Activated CD4-positive, alpha-beta T cell treated with anti-CD3 and anti-CD28 coated beads, Interleukin-2, amount 10 ng/mL, durations not matched to agents 24 days and 14 days (primary cell): ENCODE results near the gene SOST. TPM values are rescaled to one million over a fixed set of nuclear protein-coding genes. Genes with fewer than 3 reads are reported as not detected.

Experiments
- DNase-seq: peaks from one replicate; pipeline ENCODE4 v3.0.0; 2022
- H3K27ac Mint-ChIP-seq: one replicate; pipeline ENCODE4 v1.8.0; 2022; ENCODE audit warnings: mild to moderate bottlenecking, mixed read lengths
- H3K27me3 Mint-ChIP-seq: one replicate; pipeline ENCODE4 v1.8.0; 2022; ENCODE audit warnings: mixed read lengths
- H3K36me3 Mint-ChIP-seq: one replicate; pipeline ENCODE4 v1.8.0; 2022; ENCODE audit warnings: low read depth, mild to moderate bottlenecking, mixed read lengths
- H3K4me1 Mint-ChIP-seq: one replicate; pipeline ENCODE4 v1.8.0; 2021; ENCODE audit warnings: mixed read lengths
- H3K4me3 Mint-ChIP-seq: one replicate; pipeline ENCODE4 v1.8.0; 2022; ENCODE audit warnings: mild to moderate bottlenecking, moderate library complexity, mixed read lengths
- H3K9me3 Mint-ChIP-seq: one replicate; pipeline ENCODE4 v1.8.0; 2021; ENCODE audit warnings: mixed read lengths
- intact Hi-C: fragments of 100-400 bp; cut with micrococcal nuclease; formaldehyde crosslinking; loops from one replicate; pipeline ENCODE4 v1.15.1; 2023
- total RNA-seq: library from RNA; stranded (reverse); gene quantifications from 2 replicates; pipeline ENCODE4 v1.2.3, GENCODE V29; 2022

Gene SOST
- total RNA-seq, 1 donor from 2014 or later, result not detected

DNA sequence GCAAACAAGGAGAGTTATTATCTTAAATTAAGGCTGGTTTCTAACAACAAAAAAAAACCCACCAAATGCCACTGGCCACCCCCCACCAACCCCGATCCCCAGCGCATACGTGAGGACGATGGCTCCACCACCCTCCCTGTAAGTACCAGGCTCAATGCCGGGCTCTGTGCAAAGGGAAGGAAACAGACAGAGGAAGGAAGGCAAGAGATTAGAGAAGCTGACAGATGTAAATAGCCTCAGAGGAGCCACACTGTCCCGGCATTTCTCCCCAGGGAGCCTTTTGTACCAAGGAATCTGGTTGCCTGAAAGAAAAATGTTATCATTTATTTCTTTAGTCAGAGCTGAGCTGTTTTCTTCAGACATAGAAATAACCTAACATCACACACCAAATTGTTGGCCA lies 13.1 kb downstream of the SOST start:
- Mint-ChIP-seq H3K4me1 (peaks cover 5% of the 10 kb centered on the region), H3K27ac (no peak overlapping the region), H3K9me3 (no peaks in the 10 kb centered on the region), H3K4me3 (no peak overlapping the region), H3K27me3 (peaks cover 43% of the 10 kb centered on the region), H3K36me3 (no peaks in the 10 kb centered on the region)
- intact Hi-C loops, result no loop called here
- no peak for DNase-seq

DNA sequence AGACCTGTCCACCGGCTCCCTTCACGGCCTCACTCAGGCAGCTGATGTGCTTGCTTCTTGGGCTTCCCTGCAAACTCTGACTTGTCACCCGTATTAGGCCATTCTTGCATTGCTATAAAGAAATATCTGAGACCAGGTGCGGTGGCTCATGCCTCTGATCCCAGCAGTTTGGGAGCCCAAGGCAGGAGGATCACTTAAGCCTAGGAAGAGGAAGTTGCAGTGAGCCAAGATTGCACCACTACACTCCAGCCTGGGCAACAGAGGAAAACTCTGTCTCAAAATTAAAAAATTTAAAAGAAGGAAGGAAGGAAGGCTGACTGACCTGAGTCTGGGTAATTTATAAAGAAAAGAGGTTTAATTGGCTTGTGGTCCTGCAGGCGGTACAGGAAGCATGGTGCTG lies 17.0 kb downstream of the SOST start:
- Mint-ChIP-seq H3K9me3 (no peaks in the 10 kb centered on the region), H3K4me1 (no peaks in the 10 kb centered on the region), H3K27ac (no peak overlapping the region), H3K36me3 (no peaks in the 10 kb centered on the region), H3K4me3 (no peak overlapping the region), H3K27me3 (peaks cover 29% of the 10 kb centered on the region)
- intact Hi-C loops, result no loop called here
- DNase-seq, result no peak

DNA sequence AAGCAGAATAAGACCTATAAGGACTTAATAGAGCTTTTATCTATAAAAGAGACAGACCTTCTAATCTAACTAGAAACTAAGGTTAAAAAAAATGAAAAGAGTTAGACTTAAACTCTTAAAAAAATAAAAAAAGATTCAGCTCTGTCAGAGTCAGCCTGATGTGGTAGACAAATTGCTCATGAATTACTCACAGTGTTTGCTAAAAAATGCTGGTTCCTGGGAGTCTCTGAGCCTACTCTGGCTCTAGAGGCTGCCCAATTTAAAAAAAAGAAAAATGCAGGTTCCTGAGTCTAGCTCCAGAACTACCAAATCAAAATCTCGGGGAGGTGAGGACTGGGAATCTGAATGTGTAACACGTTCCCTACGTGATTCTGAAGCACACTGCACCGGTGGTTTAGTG lies 18.1 kb downstream of the SOST start:
- H3K9me3 Mint-ChIP-seq, result no peaks in the 10 kb centered on the region
- no peak for DNase-seq
- no peaks in the 10 kb centered on the region for H3K36me3 Mint-ChIP-seq
- H3K4me3 Mint-ChIP-seq, result no peak overlapping the region
- H3K4me1 Mint-ChIP-seq, result no peaks in the 10 kb centered on the region
- H3K27me3 Mint-ChIP-seq, result peaks cover 19% of the 10 kb centered on the region
- intact Hi-C loops, result no loop called here
- no peak overlapping the region for H3K27ac Mint-ChIP-seq

DNA sequence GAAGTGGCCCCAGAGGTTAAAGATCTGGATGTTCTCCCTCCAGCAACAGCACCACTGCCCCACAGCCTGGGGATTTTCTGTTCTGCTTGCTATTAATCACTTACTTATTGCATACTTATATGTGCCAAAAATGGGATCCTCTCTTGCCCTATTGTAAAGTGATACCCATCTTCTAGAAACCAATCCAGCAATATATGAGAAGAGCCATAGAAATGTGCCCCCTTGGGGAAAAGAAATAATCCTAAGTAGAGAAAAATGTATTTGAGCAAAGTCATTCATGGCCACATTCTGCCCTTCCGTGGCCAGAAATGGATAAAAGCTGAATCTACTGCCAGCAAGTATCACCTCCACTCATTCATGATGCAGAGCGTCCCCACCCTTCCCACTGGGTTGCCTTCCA lies 20.9 kb downstream of the SOST start:
- H3K27me3 Mint-ChIP-seq, result peaks cover 5% of the 10 kb centered on the region
- H3K9me3 Mint-ChIP-seq, result no peaks in the 10 kb centered on the region
- no peak overlapping the region for H3K27ac Mint-ChIP-seq
- H3K4me3 Mint-ChIP-seq, result no peak overlapping the region
- intact Hi-C loops, result no loop called here
- no peak for DNase-seq
- H3K36me3 Mint-ChIP-seq, result no peaks in the 10 kb centered on the region
- no peaks in the 10 kb centered on the region for H3K4me1 Mint-ChIP-seq

DNA sequence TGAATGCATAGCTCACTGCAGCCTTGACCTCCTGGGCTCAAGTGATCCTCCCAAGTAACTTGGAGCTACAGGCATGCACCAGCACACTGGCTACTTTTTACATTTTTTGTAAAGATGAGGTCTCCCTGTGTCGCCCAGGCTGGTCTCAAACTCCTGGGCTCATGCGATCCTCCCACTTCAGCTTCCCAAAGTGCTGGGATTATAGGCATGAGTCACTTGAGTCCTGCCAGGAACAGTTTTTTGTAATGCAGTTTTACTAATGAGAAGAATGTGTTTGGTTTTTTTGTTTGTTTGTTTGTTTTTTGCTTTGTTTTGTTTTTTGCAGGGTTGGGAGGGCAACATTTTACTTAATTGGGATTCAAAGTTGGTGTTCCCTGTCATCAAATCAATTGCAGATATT lies 22.2 kb downstream of the SOST start:
- Mint-ChIP-seq H3K9me3 (no peaks in the 10 kb centered on the region), H3K4me1 (no peaks in the 10 kb centered on the region), H3K36me3 (no peaks in the 10 kb centered on the region), H3K4me3 (no peak overlapping the region), H3K27ac (no peak overlapping the region), H3K27me3 (peaks cover 3% of the 10 kb centered on the region)
- no peak for DNase-seq
- intact Hi-C loops, result no loop called here

DNA sequence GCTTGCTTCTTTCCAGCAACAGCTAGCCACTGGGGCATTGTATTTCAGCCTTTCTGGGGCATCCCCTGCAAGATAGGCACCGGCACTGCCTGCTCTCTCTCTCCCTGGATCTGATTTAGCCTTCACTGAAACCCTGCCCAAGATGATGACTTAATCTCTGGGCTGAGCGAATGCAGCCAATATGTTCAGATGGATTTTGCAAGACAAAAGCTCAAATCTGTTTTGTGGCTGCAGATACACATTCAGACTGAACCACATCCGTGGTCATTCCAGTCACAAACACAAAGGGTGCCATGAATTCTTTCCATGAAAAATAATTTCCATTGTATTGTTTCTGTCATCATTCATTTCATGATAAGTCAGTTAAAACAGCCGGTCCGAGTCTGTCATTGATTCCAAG lies 24.2 kb downstream of the SOST start:
- intact Hi-C loops, result no loop called here
- Mint-ChIP-seq H3K36me3 (no peaks in the 10 kb centered on the region), H3K4me3 (no peak overlapping the region), H3K27ac (no peak overlapping the region), H3K27me3 (peaks cover 3% of the 10 kb centered on the region), H3K4me1 (no peaks in the 10 kb centered on the region), H3K9me3 (no peaks in the 10 kb centered on the region)
- DNase-seq, result no peak

DNA sequence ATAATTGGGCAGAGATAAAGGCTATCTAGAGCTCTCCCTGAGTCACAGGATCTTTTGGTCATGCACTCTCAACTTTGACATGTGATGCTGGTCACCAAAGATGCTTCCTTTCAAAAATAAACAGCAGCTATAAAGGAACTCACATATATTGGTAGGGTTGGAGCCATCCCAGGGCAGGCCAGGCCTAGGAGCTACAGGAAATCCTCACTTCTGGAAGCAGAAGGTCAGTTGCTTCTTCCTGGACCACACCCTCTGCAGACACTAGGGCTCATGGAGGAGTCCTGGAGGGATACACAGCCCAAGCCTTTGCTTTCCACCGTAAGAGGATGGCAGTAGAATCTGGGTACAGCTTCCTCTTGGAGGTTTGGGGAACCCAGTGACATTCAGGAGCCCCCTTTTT lies 24.6 kb downstream of the SOST start:
- Mint-ChIP-seq H3K4me1 (no peaks in the 10 kb centered on the region), H3K27me3 (peaks cover 3% of the 10 kb centered on the region), H3K4me3 (no peak overlapping the region), H3K9me3 (no peaks in the 10 kb centered on the region), H3K27ac (no peak overlapping the region), H3K36me3 (no peaks in the 10 kb centered on the region)
- no peak for DNase-seq
- intact Hi-C loops, result no loop called here

DNA sequence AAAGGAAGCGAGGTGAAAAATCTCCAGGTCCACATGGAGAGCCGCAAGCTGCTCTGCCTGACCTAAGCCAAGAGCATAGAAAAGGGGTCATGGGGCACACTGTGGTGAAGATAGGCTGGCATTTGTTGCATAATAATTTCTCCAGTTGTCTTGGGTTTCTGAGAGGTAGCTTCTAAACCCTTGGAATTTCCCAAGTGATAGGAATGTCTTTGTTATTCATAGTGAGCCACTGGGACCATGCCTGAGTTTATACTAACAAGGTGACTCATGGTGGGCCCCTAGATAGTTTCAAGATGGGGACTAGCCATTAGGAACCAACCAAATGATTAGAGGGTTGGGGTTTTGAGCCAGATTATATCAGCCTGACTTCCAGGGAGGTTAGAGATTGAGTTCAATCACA lies 25.6 kb downstream of the SOST start:
- Mint-ChIP-seq H3K4me1 (no peaks in the 10 kb centered on the region), H3K27ac (no peak overlapping the region), H3K36me3 (no peaks in the 10 kb centered on the region), H3K9me3 (no peaks in the 10 kb centered on the region), H3K4me3 (no peak overlapping the region), H3K27me3 (peaks cover 3% of the 10 kb centered on the region)
- intact Hi-C loops, result no loop called here
- DNase-seq, result no peak

DNA sequence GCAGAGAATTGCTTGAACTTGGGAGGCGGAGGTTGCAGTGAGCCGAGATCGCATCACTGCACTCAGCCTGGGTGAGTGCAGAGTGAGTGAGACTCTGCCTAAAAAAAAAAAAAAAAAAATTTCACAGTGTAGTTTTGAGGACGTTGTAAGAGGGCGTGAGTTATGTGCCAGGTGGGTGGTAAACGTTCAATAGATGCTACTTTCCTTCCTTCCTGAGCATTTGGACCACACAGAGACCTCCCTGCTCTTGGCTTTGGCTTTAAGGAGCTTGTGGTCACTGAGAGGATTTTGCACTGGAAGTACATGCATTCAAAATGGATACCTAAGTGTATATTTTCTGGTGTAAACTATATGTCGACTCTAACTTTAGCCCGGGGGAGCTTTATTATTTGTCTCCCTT lies 30.5 kb downstream of the SOST start:
- intact Hi-C loops, result no loop called here
- Mint-ChIP-seq H3K27me3 (no peaks in the 10 kb centered on the region), H3K4me1 (no peaks in the 10 kb centered on the region), H3K27ac (no peak overlapping the region), H3K36me3 (no peaks in the 10 kb centered on the region), H3K4me3 (no peak overlapping the region), H3K9me3 (no peaks in the 10 kb centered on the region)
- no peak for DNase-seq

DNA sequence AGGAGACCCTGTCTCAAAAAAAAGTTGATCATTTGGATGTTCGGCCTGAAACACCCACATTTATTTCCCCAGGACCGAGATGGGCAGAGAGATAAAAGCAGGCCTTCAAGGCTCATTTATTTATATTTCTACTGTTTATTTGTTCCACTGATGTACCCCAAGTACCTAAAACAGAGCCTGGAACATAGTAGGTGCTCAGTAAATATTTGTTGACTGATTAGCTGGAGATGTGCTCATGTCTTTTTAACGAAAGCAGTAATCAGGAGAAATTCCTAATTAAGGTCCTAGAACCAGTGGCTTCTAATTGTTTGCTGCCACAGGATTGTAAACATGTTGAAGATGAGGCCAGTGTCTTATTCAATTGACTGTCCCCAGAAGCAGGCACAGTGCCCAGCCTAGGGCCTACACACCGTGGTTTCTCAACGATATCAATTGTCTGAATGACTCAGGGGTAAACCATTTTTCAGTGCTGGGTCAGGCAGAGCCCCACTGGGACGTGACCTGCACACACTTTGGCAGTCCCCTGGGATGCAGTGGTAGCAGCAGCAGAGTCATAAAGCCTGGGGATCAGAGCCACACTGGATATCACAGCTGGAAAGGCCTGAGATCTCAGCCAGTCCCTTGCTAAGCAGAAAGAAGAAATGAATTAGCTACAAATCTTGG lies 34.8 kb downstream of the SOST start:
- H3K4me3 Mint-ChIP-seq, result no peak overlapping the region
- no peaks in the 10 kb centered on the region for H3K36me3 Mint-ChIP-seq
- peak overlapping the region; percentile 43 for H3K27ac Mint-ChIP-seq
- intact Hi-C loops, result no loop called here
- H3K27me3 Mint-ChIP-seq, result peaks cover 5% of the 10 kb centered on the region
- peaks cover 5% of the 10 kb centered on the region for H3K9me3 Mint-ChIP-seq
- H3K4me1 Mint-ChIP-seq, result peaks cover 16% of the 10 kb centered on the region
- DNase-seq, result no peak

DNA sequence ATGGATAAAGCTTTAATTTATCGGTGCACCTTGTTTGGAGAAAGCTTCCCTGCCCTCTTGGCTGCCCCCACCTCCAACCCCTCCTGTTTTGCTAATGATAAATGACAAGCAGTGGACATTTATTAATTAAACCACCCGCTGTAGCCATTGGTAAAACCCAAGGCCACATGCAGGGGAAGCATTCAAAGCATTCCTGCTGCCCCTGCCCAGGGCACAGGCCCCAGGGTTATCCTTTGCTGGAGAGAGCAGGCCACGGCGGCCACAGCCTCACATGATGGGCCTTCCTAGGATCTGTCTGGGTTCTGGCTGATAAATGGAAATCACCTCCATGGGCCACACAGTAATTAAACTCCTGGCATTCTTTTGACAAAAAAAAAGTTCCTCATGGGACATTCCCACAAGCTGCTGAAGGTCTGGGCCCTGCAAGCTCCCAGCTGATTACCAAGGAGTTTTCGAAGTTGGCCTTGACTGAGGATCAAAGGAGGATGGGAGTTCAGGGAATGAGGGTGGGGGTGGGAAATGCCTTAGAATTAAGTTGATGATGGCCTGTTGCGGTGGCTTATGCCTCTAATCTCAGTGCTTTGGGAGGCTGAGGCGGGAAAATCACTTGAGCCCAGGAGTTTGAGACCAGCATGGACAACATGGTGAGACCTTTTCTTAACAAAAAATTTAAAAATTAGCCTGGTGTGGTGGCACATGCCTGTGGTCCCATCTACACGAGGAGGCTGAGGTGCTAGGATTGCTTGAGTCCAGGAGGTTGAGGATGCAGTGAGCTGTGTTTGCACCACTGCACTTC lies 35.5 kb downstream of the SOST start:
- Mint-ChIP-seq H3K27me3 (peaks cover 10% of the 10 kb centered on the region), H3K36me3 (no peaks in the 10 kb centered on the region), H3K27ac (no peak overlapping the region), H3K4me1 (peaks cover 16% of the 10 kb centered on the region), H3K4me3 (no peak overlapping the region), H3K9me3 (peaks cover 5% of the 10 kb centered on the region)
- DNase-seq, result no peak
- intact Hi-C loops, result no loop called here

DNA sequence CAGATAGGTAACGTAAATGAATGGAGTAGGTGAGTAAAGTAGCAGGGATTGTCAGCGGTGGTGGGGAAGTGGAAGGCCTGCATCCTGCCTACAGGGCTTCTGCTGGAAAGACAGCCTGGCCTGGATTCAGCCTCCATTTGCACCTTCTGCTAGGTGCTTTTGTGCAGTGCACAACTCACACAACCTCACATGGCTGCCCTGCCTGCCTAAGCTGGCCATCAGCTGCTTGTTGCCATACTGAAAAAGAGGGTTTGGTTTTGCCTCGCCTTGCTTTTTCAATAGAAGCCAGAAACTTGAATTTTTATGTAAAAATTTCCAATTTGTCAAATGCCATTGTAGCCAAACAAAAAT lies 36.3 kb downstream of the SOST start:
- Mint-ChIP-seq H3K27me3 (peaks cover 10% of the 10 kb centered on the region), H3K4me1 (peaks cover 16% of the 10 kb centered on the region), H3K27ac (no peak overlapping the region), H3K36me3 (no peaks in the 10 kb centered on the region), H3K9me3 (peaks cover 5% of the 10 kb centered on the region), H3K4me3 (no peak overlapping the region)
- intact Hi-C loops, result no loop called here
- DNase-seq, result no peak

DNA sequence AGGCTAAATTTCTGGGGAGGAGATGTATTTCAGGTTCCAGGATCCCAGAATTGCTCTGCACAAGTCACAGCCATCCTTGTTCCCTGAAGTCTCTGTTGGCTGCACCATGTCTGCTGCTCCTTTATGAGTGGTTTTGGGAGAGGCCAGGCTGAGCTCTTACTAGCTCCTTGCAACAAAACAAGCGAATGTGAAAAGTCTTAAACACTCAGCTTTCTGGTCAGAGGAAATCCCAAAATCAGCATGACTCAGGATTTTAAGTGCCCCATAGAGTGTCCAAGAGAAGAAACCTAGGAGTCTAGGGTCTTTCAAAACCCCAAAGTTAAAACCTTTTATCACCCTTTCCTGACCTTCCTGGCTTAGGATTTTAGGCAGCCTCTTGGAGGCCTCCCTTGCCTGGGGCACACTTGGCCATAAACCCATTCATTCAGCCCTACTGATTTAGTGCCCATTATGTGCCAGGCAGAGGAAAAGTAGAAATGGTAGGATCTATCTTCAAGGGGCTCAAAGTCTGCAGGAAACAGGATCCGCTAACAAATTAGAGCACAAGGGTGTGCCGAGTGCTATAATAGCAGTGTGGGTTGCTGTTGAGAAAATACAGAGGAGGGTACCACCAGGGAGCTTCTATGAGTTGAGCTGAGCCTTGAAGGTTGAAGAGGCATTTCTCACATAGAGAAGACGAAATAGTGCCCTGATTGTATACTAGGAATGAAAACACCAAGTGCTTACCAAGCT lies 36.9 kb downstream of the SOST start:
- intact Hi-C loops, result no loop called here
- DNase-seq, result no peak
- peak overlapping the region; percentile 94 for H3K4me3 Mint-ChIP-seq
- no peaks in the 10 kb centered on the region for H3K36me3 Mint-ChIP-seq
- H3K27me3 Mint-ChIP-seq, result peaks cover 12% of the 10 kb centered on the region
- peaks cover 5% of the 10 kb centered on the region for H3K9me3 Mint-ChIP-seq
- H3K4me1 Mint-ChIP-seq, result peaks cover 16% of the 10 kb centered on the region
- peak overlapping the region; percentile 85 for H3K27ac Mint-ChIP-seq

DNA sequence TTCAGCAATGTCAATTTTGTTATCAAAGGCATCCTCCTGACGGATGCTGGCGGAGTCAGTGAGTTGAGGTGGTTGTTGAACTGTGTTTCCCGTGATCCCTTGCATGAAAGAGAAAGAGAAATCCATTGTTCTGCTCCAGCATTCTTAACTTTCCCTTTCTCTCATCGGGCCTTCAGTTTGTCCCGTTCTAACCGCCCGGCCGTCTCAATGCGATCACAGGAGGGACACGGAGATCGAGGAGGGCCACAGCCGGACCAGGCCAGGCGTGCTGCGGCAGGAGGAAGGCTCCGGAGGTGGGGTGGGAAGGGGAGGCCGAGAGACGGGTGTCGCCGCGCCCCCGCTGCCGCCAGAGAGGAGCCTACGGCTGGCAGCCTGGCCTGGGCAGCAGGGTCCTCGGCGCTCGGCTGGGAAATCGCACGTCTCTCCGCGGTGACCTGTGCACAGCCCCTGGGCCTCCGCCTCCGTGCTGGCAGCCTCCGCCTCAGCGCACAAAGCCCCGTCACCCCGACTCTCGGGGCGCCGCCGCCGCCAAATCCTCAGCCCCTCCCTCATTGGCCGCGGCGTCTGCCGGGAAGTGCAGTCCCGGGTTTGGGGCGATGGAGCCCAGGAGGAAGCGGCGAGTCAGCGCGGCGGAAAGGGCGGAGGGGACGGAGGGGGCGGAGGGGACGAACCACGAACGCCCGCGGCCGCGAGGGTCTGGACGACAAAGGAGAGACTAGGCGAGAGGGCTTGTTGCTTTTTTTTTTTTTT lies 38.1 kb downstream of the SOST start:
- peak overlapping the region; percentile 94 for H3K4me3 Mint-ChIP-seq
- H3K27ac Mint-ChIP-seq, result peak overlapping the region; percentile 99
- H3K9me3 Mint-ChIP-seq, result peaks cover 5% of the 10 kb centered on the region
- intact Hi-C loops, result no loop called here
- peak; percentile 95 for DNase-seq
- no peaks in the 10 kb centered on the region for H3K36me3 Mint-ChIP-seq
- peaks cover 16% of the 10 kb centered on the region for H3K27me3 Mint-ChIP-seq
- peaks cover 16% of the 10 kb centered on the region for H3K4me1 Mint-ChIP-seq
